Measurements from ENCODE around the gene ILDR2.

ILDR2 gene

GRCh38 chr1:166903232-166903631, 72.1 kb downstream of the ILDR2 start:
- no peak for DNase-seq (ENCODE audit: low read depth)
- TF ChIP-seq CTCF (IDR thresholded peaks at IDR 0.05; ENCODE audit: low read length, missing control alignments) = no peak
- no peak overlapping the region for H3K4me3 ChIP-seq (replicated peaks; ENCODE audit: low read depth, low read length)

GRCh38 chr1:166902279-166902678, 73.1 kb downstream of the ILDR2 start:
- no peak overlapping the region for H3K4me3 ChIP-seq (replicated peaks; ENCODE audit: low read depth, low read length)
- DNase-seq (ENCODE audit: low read depth) = peak; percentile 22
- no peak for TF ChIP-seq CTCF (IDR thresholded peaks at IDR 0.05; ENCODE audit: low read length, missing control alignments)

- TF ChIP-seq CTCF (IDR thresholded peaks at IDR 0.05; ENCODE audit: low read length, missing control alignments) = no peak
- H3K4me3 ChIP-seq (replicated peaks; ENCODE audit: low read depth, low read length) = no peak overlapping the region
- DNase-seq (ENCODE audit: low read depth) = no peak
Observed at GRCh38 chr1:166900987-166901386, 74.4 kb downstream of the ILDR2 start.

GRCh38 chr1:166899769-166900168, 75.6 kb downstream of the ILDR2 start:
- TF ChIP-seq CTCF (IDR thresholded peaks at IDR 0.05; ENCODE audit: low read length, missing control alignments) = no peak
- DNase-seq (ENCODE audit: low read depth) = no peak
- H3K4me3 ChIP-seq (replicated peaks; ENCODE audit: low read depth, low read length) = no peak overlapping the region

GRCh38 chr1:166895766-166896165, 79.6 kb downstream of the ILDR2 start:
- TF ChIP-seq CTCF (IDR thresholded peaks at IDR 0.05; ENCODE audit: low read length, missing control alignments) = no peak
- DNase-seq (ENCODE audit: low read depth) = no peak
- no peak overlapping the region for H3K4me3 ChIP-seq (replicated peaks; ENCODE audit: low read depth, low read length)

GRCh38 chr1:166889776-166890175, 85.6 kb downstream of the ILDR2 start:
- no peak overlapping the region for H3K4me3 ChIP-seq (replicated peaks; ENCODE audit: low read depth, low read length)
- DNase-seq (ENCODE audit: low read depth) = no peak
- no peak for TF ChIP-seq CTCF (IDR thresholded peaks at IDR 0.05; ENCODE audit: low read length, missing control alignments)

- no peak overlapping the region for H3K4me3 ChIP-seq (replicated peaks; ENCODE audit: low read depth, low read length)
- DNase-seq (ENCODE audit: low read depth) = no peak
- no peak for TF ChIP-seq CTCF (IDR thresholded peaks at IDR 0.05; ENCODE audit: low read length, missing control alignments)
Observed at GRCh38 chr1:166888373-166889111, 86.8 kb downstream of the ILDR2 start.

Data from fibroblast of pulmonary artery (primary cell).